Hippocampal formation (tissue), 2 donors: ENCODE measurements around the gene OR6Q1.

ENCODE experiments used
- DNase-seq, 2 donors: peaks; one replicate each; lab custom pipeline; 2025; lab: John Stamatoyannopoulos, UW

The OR6Q1 gene

GRCh38 chr11:58058276-58059006 lies 27.7 kb downstream of the OR6Q1 start:
- DNase-seq: no peak

GRCh38 chr11:58059007-58059350 lies 28.2 kb downstream of the OR6Q1 start:
- no peak for DNase-seq

- DNase-seq: no peak
Observed at GRCh38 chr11:58060535-58060934, 29.8 kb downstream of the OR6Q1 start.

- DNase-seq: no peak
Observed at GRCh38 chr11:58060939-58061672, 30.4 kb downstream of the OR6Q1 start.

- DNase-seq: no peak
Observed at GRCh38 chr11:58061813-58062212, 31.1 kb downstream of the OR6Q1 start.

- no peak for DNase-seq
Observed at GRCh38 chr11:58067685-58068084, 36.9 kb downstream of the OR6Q1 start.

- no peak for DNase-seq
Observed at GRCh38 chr11:58068655-58069054, 37.9 kb downstream of the OR6Q1 start.

GRCh38 chr11:58070585-58070984 lies 39.8 kb downstream of the OR6Q1 start:
- no peak for DNase-seq

- no peak for DNase-seq
Observed at GRCh38 chr11:58075781-58076180, 45.0 kb downstream of the OR6Q1 start.
